GM23338 (cell line): Measurements from ENCODE around the gene ANXA7. TPM values are rescaled to one million over a fixed set of nuclear protein-coding genes. Genes with fewer than 3 reads are reported as not detected.

Experiments
- ATAC-seq: fragments of 200-7000 bp; cut with Tn5 transposase; 3 replicates; pipeline ENCODE4 v1.9.1; 2020
- DNase-seq: peaks from one replicate; pipeline ENCODE4 v3.0.0-alpha.2; 2015; ENCODE audit warnings: low spot score
- H2AFZ ChIP-seq: fragments of 200-600 bp; sonication (generic); 2 replicates; pipeline ENCODE4 v1.8.0; 2016; ENCODE audit warnings: antibody characterized with exemption, mild to moderate bottlenecking, moderate library complexity
- H3F3A ChIP-seq: fragments of 200-600 bp; sonication (generic); replicated peaks from 2 replicates; pipeline ENCODE4 v1.8.0; 2017; ENCODE audit warnings: antibody characterized with exemption, mixed run types, low read depth
- H3K27ac ChIP-seq: fragments of 200-600 bp; sonication (generic); 2 replicates; pipeline ENCODE4 v1.6.1; 2016; ENCODE audit warnings: low read depth
- H3K27me3 ChIP-seq: fragments of 200-600 bp; sonication (generic); 2 replicates; pipeline ENCODE4 v1.8.0; 2016; ENCODE audit warnings: mild to moderate bottlenecking, mixed run types, moderate library complexity; ENCODE audit not compliant: insufficient read depth
- H3K36me3 ChIP-seq: fragments of 200-600 bp; sonication (generic); 2 replicates; pipeline ENCODE4 v1.8.0; 2016; ENCODE audit warnings: mild to moderate bottlenecking; ENCODE audit not compliant: insufficient read depth
- H3K4me1 ChIP-seq: fragments of 200-600 bp; sonication (generic); 2 replicates; pipeline ENCODE4 v1.8.0; 2016; ENCODE audit warnings: mild to moderate bottlenecking, moderate library complexity; ENCODE audit not compliant: insufficient read depth
- H3K4me2 ChIP-seq: fragments of 200-600 bp; sonication (generic); 2 replicates; pipeline ENCODE4 v1.7.1; 2017; ENCODE audit warnings: mixed run types
- H3K4me3 ChIP-seq: fragments of 200-600 bp; sonication (generic); 2 replicates; pipeline ENCODE4 v1.6.1; 2016; ENCODE audit warnings: mixed run types
- H3K79me2 ChIP-seq: fragments of 200-600 bp; sonication (generic); replicated peaks from 2 replicates; pipeline ENCODE4 v1.8.0; 2017; ENCODE audit warnings: mild to moderate bottlenecking; ENCODE audit not compliant: insufficient read depth
- H3K9me2 ChIP-seq: fragments of 200-600 bp; sonication (generic); 2 replicates; pipeline ENCODE4 v1.8.0; 2017; ENCODE audit not compliant: insufficient read depth
- H4K20me1 ChIP-seq: fragments of 200-600 bp; sonication (generic); replicated peaks from 2 replicates; pipeline ENCODE4 v1.8.0; 2017; ENCODE audit warnings: mild to moderate bottlenecking; ENCODE audit not compliant: insufficient read depth
- H3K27ac Mint-ChIP-seq: 2 replicates; pipeline ENCODE4 v1.8.0; 2020; ENCODE audit warnings: inconsistent platforms, mild to moderate bottlenecking, moderate library complexity, mixed read lengths
- H3K27me3 Mint-ChIP-seq: 3 replicates; pipeline ENCODE4 v1.8.0; 2022; ENCODE audit warnings: low read depth, mild to moderate bottlenecking, moderate library complexity, mixed read lengths, inconsistent platforms; ENCODE audit not compliant: insufficient read depth, poor library complexity
- H3K36me3 Mint-ChIP-seq: 3 replicates; pipeline ENCODE4 v1.8.0; 2021; ENCODE audit warnings: low read depth, mild to moderate bottlenecking, inconsistent platforms, moderate library complexity, mixed read lengths
- H3K4me1 Mint-ChIP-seq: 3 replicates; pipeline ENCODE4 v1.8.0; 2020; ENCODE audit warnings: mild to moderate bottlenecking, inconsistent platforms, mixed read lengths
- H3K4me3 Mint-ChIP-seq: 3 replicates; pipeline ENCODE4 v1.8.0; 2021; ENCODE audit warnings: moderate library complexity, mild to moderate bottlenecking, inconsistent platforms, mixed read lengths
- H3K9me3 Mint-ChIP-seq: 3 replicates; pipeline ENCODE4 v1.8.0; 2020; ENCODE audit warnings: moderate library complexity, mild to moderate bottlenecking, inconsistent platforms, mixed read lengths
- CREB1 ChIP-seq: fragments of 250-450 bp; sonication (Bioruptor Pico); IDR thresholded peaks from 2 replicates; pipeline ENCODE4 v1.5.0; 2020; ENCODE audit warnings: low read depth, mild to moderate bottlenecking, moderate library complexity
- CTCF ChIP-seq, 2 experiments: fragments of 200-600 bp in 1 of 2; sonication (generic) in 1 of 2; conservative IDR thresholded peaks; 2 replicates each; pipeline versions ENCODE4 v1.5.1 to v1.6.1; 2016 to 2017; ENCODE audit warnings: antibody characterized with exemption in 2 of 2, low read depth in 2 of 2, mild to moderate bottlenecking in 2 of 2, moderate library complexity in 1 of 2
- EZH2 ChIP-seq: fragments of 200-600 bp; sonication (generic); IDR thresholded peaks from one replicate; pipeline ENCODE4 v1.8.0; 2017; ENCODE audit warnings: antibody characterized with exemption, mild to moderate bottlenecking, low read depth; ENCODE audit not compliant: unreplicated experiment
- EZH2phosphoT487 ChIP-seq: fragments of 200-600 bp; sonication (generic); IDR thresholded peaks from one replicate; pipeline ENCODE4 v1.8.1; 2018; ENCODE audit warnings: antibody characterized with exemption; ENCODE audit not compliant: unreplicated experiment
- JUNB ChIP-seq: IDR thresholded peaks from one replicate; pipeline ENCODE4 v1.6.1; 2016; ENCODE audit warnings: antibody characterized with exemption; ENCODE audit not compliant: unreplicated experiment
- NANOG ChIP-seq: IDR thresholded peaks from 2 replicates; pipeline ENCODE4 v1.6.1; 2016; ENCODE audit warnings: antibody characterized with exemption, borderline replicate concordance
- POLR2AphosphoS5 ChIP-seq: IDR thresholded peaks from 2 replicates; pipeline ENCODE4 v1.6.1; 2016; ENCODE audit warnings: antibody characterized with exemption, low read depth
- STAT1 ChIP-seq: IDR thresholded peaks from one replicate; pipeline ENCODE4 v1.6.1; 2016; ENCODE audit warnings: antibody characterized with exemption; ENCODE audit not compliant: unreplicated experiment
- ZNF114 ChIP-seq: fragments of 250-450 bp; sonication (Bioruptor Pico); IDR thresholded peaks from 2 replicates; pipeline ENCODE4 v1.5.0; 2020; ENCODE audit warnings: mild to moderate bottlenecking, moderate library complexity
- ZNF331 ChIP-seq: fragments of 250-450 bp; sonication (Bioruptor Pico); IDR thresholded peaks from 2 replicates; pipeline ENCODE4 v1.5.0; 2020; ENCODE audit warnings: low read depth, mild to moderate bottlenecking, moderate library complexity
- polyA plus RNA-seq: library from polyadenylated mRNA; unstranded; fragments of >200 nt; fragmentation: Nextera tagmentation; extraction: Ambion mirVana; gene quantifications from 2 replicates; pipeline ENCODE4 v1.2.1, GENCODE V29; 2016
- total RNA-seq: library from RNA; depleted of rRNA; stranded (reverse); fragments of >200 nt; shearing (Covaris generic); gene quantifications from 2 replicates; pipeline ENCODE4 v1.2.3, GENCODE V29; 2014
- TF ChIP-seq, protein P1 (sequence below): IDR thresholded peaks from one replicate; pipeline ENCODE4 v1.6.1; 2018; ENCODE audit warnings: antibody characterized with exemption; ENCODE audit not compliant: unreplicated experiment
- TF ChIP-seq, protein P2 (sequence below): fragments of 250-450 bp; sonication (Bioruptor Pico); IDR thresholded peaks from 2 replicates; pipeline ENCODE4 v1.5.0; 2020; ENCODE audit warnings: mild to moderate bottlenecking, moderate library complexity

Gene ANXA7
- total and polyA plus RNA-seq, 2 experiments from 2014 or later: 63.7 to 80.1 TPM

DNA sequence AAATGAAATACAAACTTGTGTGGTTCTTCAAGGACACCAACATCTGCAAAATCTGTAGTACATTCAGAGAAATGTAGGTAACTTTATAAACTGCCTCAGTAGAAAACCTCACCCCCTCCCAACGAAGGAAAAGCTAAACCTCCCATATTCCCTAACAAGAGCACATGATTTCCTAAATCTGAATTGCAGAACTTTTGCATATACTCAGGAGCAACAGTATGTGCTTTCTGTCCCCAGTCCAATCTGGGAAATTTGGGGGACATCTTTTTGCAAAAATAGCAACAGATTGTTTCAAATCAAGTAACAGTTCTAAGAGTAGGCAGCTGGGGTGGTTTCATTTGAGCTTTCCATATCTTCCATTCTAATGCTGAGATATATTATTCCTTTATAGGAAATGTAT is 35.3 kb upstream of the ANXA7 start:
- no peaks in the 10 kb centered on the region for H3K27me3 Mint-ChIP-seq
- Histone ChIP-seq H2AFZ (no peak overlapping the region), H3K4me2 (no peak overlapping the region), H3K36me3 (no peaks in the 10 kb centered on the region; the same call in none of the 2 replicates), H3K9me2 (no peaks in the 10 kb centered on the region), H3K4me3 (no peak overlapping the region), H4K20me1 (peaks cover 4% of the 10 kb centered on the region; the same call in 1 of the 2 replicates), H3K27ac (no peak overlapping the region), H3K4me1 (no peaks in the 10 kb centered on the region), H3F3A (no peaks in the 10 kb centered on the region), H3K27me3 (no peaks in the 10 kb centered on the region), H3K79me2 (no peaks in the 10 kb centered on the region)
- no peak for ATAC-seq
- H3K27ac Mint-ChIP-seq: no peak overlapping the region
- H3K4me1 Mint-ChIP-seq: no peaks in the 10 kb centered on the region
- no peaks in the 10 kb centered on the region for H3K9me3 Mint-ChIP-seq
- H3K4me3 Mint-ChIP-seq: no peak overlapping the region
- DNase-seq: no peak
- peaks cover 6% of the 10 kb centered on the region; the same call in 1 of the 3 replicates for H3K36me3 Mint-ChIP-seq
- no peak for TF ChIP-seq ZNF114 (CRISPR knock-in tag)
- TF ChIP-seq POLR2AphosphoS5: no peak
- TF ChIP-seq EZH2phosphoT487: no peak
- TF ChIP-seq CTCF (conservative IDR thresholded peaks at IDR 0.05; ENCODE audit: low read depth in 2 of 2): no peak
- TF ChIP-seq STAT1: no peak
- no peak for TF ChIP-seq JUNB
- TF ChIP-seq, protein P1, sequence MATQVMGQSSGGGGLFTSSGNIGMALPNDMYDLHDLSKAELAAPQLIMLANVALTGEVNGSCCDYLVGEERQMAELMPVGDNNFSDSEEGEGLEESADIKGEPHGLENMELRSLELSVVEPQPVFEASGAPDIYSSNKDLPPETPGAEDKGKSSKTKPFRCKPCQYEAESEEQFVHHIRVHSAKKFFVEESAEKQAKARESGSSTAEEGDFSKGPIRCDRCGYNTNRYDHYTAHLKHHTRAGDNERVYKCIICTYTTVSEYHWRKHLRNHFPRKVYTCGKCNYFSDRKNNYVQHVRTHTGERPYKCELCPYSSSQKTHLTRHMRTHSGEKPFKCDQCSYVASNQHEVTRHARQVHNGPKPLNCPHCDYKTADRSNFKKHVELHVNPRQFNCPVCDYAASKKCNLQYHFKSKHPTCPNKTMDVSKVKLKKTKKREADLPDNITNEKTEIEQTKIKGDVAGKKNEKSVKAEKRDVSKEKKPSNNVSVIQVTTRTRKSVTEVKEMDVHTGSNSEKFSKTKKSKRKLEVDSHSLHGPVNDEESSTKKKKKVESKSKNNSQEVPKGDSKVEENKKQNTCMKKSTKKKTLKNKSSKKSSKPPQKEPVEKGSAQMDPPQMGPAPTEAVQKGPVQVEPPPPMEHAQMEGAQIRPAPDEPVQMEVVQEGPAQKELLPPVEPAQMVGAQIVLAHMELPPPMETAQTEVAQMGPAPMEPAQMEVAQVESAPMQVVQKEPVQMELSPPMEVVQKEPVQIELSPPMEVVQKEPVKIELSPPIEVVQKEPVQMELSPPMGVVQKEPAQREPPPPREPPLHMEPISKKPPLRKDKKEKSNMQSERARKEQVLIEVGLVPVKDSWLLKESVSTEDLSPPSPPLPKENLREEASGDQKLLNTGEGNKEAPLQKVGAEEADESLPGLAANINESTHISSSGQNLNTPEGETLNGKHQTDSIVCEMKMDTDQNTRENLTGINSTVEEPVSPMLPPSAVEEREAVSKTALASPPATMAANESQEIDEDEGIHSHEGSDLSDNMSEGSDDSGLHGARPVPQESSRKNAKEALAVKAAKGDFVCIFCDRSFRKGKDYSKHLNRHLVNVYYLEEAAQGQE: no peak
- TF ChIP-seq EZH2: no peak
- TF ChIP-seq, protein P2, sequence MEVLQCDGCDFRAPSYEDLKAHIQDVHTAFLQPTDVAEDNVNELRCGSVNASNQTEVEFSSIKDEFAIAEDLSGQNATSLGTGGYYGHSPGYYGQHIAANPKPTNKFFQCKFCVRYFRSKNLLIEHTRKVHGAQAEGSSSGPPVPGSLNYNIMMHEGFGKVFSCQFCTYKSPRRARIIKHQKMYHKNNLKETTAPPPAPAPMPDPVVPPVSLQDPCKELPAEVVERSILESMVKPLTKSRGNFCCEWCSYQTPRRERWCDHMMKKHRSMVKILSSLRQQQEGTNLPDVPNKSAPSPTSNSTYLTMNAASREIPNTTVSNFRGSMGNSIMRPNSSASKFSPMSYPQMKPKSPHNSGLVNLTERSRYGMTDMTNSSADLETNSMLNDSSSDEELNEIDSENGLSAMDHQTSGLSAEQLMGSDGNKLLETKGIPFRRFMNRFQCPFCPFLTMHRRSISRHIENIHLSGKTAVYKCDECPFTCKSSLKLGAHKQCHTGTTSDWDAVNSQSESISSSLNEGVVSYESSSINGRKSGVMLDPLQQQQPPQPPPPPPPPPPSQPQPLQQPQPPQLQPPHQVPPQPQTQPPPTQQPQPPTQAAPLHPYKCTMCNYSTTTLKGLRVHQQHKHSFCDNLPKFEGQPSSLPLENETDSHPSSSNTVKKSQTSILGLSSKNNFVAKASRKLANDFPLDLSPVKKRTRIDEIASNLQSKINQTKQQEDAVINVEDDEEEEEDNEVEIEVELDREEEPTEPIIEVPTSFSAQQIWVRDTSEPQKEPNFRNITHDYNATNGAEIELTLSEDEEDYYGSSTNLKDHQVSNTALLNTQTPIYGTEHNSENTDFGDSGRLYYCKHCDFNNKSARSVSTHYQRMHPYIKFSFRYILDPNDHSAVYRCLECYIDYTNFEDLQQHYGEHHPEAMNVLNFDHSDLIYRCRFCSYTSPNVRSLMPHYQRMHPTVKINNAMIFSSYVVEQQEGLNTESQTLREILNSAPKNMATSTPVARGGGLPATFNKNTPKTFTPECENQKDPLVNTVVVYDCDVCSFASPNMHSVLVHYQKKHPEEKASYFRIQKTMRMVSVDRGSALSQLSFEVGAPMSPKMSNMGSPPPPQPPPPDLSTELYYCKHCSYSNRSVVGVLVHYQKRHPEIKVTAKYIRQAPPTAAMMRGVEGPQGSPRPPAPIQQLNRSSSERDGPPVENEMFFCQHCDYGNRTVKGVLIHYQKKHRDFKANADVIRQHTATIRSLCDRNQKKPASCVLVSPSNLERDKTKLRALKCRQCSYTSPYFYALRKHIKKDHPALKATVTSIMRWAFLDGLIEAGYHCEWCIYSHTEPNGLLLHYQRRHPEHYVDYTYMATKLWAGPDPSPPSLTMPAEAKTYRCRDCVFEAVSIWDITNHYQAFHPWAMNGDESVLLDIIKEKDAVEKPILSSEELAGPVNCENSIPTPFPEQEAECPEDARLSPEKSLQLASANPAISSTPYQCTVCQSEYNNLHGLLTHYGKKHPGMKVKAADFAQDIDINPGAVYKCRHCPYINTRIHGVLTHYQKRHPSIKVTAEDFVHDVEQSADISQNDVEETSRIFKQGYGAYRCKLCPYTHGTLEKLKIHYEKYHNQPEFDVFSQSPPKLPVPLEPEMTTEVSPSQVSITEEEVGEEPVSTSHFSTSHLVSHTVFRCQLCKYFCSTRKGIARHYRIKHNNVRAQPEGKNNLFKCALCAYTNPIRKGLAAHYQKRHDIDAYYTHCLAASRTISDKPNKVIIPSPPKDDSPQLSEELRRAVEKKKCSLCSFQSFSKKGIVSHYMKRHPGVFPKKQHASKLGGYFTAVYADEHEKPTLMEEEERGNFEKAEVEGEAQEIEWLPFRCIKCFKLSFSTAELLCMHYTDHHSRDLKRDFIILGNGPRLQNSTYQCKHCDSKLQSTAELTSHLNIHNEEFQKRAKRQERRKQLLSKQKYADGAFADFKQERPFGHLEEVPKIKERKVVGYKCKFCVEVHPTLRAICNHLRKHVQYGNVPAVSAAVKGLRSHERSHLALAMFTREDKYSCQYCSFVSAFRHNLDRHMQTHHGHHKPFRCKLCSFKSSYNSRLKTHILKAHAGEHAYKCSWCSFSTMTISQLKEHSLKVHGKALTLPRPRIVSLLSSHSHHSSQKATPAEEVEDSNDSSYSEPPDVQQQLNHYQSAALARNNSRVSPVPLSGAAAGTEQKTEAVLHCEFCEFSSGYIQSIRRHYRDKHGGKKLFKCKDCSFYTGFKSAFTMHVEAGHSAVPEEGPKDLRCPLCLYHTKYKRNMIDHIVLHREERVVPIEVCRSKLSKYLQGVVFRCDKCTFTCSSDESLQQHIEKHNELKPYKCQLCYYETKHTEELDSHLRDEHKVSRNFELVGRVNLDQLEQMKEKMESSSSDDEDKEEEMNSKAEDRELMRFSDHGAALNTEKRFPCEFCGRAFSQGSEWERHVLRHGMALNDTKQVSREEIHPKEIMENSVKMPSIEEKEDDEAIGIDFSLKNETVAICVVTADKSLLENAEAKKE (CRISPR knock-in tag): no peak
- no peak for TF ChIP-seq CREB1 (CRISPR knock-in tag)
- TF ChIP-seq ZNF331: no peak
- no peak for TF ChIP-seq NANOG
